CD4-positive, alpha-beta T cell treated with Interferon alpha-2 for 1 hour (primary cell): ENCODE results near the gene LGALS12.
"Not testable (repeated sequence)": the region's sequence is repeated elsewhere in the genome, so short reads cannot be mapped to it uniquely, and the experiment has no call there.

Source experiments
- DNase-seq, 2 donors: peaks; one replicate each; pipeline ENCODE4 v3.0.0-alpha.2; 2020 to 2022

The LGALS12 gene

DNA sequence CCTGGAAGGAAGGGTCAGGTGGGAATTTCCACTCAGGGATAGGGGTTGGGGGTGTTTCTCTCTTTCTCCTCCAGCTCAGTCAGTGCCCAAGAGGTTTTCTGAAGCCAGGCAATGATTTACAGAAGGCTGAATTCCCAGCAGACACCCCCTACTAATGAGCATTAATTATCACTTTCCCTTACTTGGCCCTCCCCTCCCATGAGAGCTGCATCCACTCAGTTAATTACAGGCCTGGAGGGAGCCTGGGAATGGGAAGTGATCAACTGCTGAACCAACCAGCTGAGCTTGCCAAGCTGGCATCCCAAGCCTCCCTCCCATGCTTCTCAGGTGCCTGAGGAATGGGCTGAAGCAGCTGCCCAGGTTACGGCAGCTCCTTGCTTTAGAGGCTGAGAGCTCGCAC, 992 bp downstream of the LGALS12 start:
- no peak for DNase-seq

- no peak for DNase-seq
Observed at GRCh38 chr11:63507511-63507910, 1.6 kb downstream of the LGALS12 start.

GRCh38 chr11:63508009-63508408, 2.1 kb downstream of the LGALS12 start:
- peak; percentile 14 to 27 for DNase-seq

DNA sequence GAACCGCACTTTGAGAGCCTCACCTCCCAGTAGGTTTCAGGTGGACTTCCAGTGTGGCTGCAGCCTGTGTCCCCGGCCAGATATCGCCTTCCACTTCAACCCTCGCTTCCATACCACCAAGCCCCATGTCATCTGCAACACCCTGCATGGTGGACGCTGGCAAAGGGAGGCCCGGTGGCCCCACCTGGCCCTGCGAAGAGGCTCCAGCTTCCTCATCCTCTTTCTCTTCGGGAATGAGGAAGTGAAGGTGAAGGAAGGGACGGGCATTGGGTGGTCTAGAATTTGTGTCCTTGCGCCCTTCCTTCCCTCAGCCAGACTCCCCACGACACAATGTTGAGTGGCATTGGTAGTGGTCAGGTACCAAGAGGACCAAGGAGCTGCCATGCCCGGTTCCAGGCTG, 2.9 kb downstream of the LGALS12 start:
- DNase-seq: no peak

- DNase-seq: no peak
Observed at GRCh38 chr11:63510360-63511047, 4.6 kb downstream of the LGALS12 start.

- no peak for DNase-seq
Observed at GRCh38 chr11:63511048-63511748, 5.3 kb downstream of the LGALS12 start.

DNA sequence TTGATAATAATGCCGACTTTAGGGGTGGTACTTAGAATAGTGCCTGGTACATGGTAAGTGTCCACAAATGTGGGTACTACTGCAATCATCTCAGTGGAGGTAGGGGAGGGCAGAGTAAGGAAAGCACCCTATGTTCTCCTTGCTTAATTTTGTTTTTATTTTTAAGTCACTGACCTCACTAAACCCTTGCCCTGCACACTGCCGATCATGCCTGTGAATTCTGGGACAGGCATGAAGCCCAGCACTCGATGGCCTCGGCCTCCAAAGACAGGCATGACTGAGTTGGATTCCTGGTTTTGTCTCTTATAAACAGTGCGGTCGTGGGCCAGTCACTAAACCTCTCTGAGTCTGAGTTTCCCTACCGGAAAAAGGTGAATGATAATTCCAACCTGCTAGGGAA, 6.9 kb downstream of the LGALS12 start:
- DNase-seq: no peak

- DNase-seq: no peak
Observed at GRCh38 chr11:63516109-63516508, 10.2 kb downstream of the LGALS12 start.

DNA sequence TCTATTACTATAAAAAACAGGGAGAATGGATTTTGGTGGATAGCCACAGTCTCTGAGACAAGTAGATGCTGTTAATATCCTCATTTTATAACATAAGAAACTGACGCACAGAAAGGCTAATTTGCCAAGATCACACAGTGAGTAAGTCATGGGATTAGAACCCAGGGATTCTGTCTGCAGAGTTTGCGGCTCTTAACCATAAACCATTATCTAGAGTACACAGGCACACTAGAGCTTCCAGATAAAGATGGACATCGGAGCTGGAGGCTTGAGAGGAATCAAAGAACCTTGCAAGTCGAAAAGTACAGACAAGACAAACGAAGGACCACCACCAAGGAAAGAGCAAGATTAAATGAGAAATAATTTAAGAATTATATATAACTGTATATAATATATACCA, 11.3 kb downstream of the LGALS12 start:
- DNase-seq: no peak

DNA sequence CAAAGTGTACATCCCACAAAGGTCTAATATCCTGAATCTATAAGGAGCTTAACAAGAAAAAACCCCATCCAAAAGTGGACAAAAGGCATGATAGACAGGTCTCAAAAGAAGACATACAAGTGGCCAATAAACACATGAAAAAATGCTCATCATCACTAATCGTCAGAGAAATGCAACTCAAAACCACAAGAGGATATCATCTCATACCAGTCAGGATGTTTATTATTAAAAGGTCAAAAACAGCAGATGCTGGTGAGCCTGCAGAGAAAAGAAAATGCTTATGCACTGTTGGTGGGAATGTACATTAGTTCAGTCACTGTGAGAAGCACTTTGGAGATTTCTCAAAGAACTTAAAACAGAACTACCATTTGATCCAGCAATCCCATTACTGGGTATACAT, 12.7 kb downstream of the LGALS12 start:
- peak in 1 of 2 donors; percentile 50 for DNase-seq

DNA sequence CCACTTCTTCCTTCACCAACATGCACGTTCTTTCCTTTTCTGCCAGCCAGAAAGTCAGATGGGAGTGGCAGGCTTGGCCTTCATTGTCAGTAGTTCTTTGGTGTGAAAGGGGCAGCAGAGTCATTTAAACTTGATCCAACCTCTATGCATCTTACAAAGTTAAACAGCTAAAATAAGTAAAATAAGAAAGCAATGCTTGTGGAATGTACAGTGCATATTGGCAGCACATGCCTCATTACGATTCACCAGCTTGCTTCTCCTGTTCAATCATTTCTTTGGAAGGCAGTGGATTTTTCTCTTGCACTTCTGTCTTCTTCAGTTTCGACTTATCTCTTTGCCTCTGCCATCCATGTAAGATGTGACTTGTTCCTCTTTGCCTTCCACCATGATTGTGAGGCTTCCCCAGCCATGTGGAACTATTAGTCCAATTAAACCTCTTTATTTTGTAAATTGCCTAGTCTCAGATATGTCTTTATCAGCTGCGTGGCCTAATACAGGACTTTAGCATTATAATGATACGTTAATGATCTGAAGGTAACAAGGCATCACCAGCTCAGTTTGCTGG, 14.8 kb downstream of the LGALS12 start:
- no peak for DNase-seq

DNA sequence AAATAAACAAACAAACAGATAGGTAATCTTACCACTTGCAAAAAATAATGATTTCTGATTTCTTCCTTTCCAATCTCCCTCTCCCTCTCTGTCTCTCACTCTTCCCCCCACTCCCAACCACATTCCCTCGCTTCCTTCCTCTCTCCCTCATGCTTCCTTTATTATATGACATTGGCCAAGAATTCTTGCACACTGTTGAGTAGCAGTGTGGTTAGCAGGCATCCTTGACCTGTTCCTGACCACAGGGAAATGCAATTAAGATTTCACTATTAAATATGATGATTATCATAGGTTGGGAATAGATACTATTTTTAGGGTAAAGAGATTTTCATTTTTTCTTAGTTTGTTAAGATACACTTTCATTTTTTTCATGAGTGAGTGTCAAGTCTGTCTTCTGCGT, 16.0 kb downstream of the LGALS12 start:
- no peak for DNase-seq

- DNase-seq: no peak
Observed at GRCh38 chr11:63523151-63523550, 17.3 kb downstream of the LGALS12 start.

DNA sequence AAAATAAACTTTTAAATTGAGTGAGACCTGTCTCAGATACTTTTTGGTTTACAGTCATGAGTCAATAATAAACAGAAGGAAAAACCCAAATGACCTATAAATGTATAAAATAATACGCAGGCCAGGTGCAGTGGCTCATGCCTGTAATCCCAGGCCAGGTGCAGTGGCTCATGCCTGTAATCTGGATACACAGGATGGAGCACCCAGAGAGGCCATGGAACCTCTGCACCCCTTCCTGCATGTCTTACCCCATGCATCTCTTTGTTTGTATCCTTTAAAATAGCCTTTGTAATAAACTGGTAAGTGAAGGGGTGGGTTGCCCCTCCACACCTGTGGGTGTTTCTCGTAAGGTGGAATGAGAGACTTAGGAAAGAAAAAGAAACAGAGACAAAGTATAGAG, 21.8 kb downstream of the LGALS12 start:
- no peak for DNase-seq

DNA sequence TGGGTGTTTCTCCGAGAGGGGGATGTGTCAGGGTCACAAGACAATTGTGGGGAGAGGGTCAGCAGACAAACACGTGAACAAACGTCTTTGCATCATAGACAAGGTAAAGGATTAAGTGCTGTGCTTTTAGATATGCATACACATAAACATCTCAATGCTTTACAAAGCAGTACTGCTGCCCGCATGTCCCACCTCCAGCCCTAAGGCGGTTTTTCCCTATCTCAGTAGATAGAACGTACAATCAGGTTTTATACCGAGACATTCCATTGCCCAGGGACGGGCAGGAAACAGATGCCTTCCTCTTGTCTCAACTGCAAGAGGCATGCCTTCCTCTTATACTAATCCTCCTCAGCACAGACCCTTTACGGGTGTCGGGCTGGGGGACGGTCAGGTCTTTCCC, 22.3 kb downstream of the LGALS12 start:
- DNase-seq: not testable (repeated sequence)

DNA sequence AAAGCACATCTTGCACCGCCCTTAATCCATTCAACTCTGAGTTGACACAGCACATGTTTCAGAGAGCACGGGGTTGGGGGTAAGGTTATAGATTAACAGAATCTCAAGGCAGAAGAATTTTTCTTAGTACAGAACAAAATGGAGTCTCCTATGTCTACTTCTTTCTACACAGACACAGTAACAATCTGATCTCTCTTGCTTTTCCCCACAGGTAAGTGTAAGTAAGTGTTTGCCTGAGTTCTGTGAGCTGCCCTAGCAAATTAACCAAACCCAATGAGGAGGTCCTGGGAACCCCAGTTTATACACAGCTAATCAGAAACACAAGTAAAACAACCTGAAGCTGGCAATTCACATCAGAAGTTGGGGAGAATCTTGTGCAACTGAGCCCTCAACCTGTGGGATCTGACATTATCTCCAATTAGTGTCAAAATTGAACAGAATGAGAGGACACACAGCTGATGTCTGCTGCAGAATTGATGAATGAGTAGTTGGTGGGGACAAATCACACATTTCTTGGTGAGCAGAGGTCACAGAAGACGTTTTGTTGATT, 22.9 kb downstream of the LGALS12 start:
- DNase-seq: not testable (repeated sequence)

- DNase-seq: not testable (repeated sequence)
Observed at GRCh38 chr11:63529373-63529772, 23.5 kb downstream of the LGALS12 start.

- no peak for DNase-seq
Observed at GRCh38 chr11:63530021-63530420, 24.1 kb downstream of the LGALS12 start.

DNA sequence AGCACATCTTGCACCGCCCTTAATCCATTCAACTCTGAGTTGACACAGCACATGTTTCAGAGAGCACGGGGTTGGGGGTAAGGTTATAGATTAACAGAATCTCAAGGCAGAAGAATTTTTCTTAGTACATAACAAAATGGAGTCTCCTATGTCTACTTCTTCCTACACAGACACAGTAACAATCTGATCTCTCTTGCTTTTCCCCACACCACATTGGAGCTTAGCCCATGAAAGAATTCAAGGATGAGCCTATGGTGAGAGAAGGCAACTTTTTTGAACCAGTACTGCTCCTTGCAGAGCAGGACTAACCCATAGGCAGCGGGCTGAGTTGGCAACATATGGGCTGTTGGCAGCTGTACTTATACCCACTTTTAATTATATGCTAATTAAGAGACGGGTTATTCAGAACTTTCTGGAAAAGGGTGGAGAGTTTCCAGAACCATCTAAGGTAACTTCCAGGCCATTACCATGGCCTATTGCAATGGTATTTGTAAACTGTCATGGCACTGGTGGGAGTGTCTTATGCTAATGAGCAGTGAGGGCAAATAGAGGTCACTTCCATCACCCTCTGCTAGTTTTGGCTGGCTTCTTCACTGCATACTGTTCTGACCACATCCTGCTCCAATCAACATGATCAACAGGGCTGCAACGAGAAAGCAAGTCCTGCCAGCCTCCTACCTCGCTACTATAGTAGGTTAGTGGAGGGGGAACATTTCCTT, 25.3 kb downstream of the LGALS12 start:
- peak; percentile 75 to 88 for DNase-seq

- DNase-seq: no peak
Observed at GRCh38 chr11:63532117-63532516, 26.2 kb downstream of the LGALS12 start.

DNA sequence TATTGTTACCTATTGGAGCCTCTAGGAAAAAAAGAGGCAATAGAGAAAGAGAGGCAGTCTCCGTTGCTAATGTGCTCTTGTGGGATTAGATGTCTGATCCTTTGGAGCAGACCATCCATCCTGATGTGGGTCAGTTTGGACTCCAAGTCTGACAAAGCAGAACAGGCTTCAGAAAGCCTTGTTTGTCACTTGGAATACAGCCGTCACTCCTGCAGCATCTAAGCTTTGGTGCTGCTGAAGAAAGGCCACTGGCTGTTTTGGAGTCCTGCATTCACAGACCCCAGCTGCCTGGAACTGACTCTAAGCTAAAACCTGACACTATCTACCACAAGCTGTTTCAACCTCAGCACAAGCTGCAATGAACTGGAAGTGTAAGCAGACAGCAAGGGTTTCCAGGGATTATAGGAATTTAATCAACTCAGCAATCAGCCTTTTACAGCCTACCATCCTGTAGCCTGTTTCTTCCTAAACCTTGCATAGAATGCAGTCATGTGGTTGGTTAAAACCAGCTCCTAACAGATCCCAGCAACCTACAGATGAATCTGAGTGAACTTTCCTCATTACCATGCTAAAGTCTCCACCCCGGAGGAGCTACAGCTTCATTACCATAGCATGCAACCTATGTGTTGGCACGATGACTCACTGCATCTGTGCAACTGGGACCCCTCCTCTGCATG, 27.1 kb downstream of the LGALS12 start:
- no peak for DNase-seq

- no peak for DNase-seq
Observed at GRCh38 chr11:63534076-63534475, 28.2 kb downstream of the LGALS12 start.
